Parathyroid adenoma (tissue), 2 donors: ENCODE data around the gene TANC2.

Experiments used
- H2AFZ ChIP-seq: fragments of 300-600 bp; sonication (generic); one replicate; pipeline ENCODE4 v1.7.0; 2017; ENCODE audit warnings: antibody characterized with exemption, mild to moderate bottlenecking
- H3K27ac ChIP-seq: fragments of 300-600 bp; sonication (generic); one replicate; pipeline ENCODE4 v1.7.0; 2017
- H3K27me3 ChIP-seq: fragments of 300-600 bp; sonication (generic); one replicate; pipeline ENCODE4 v1.7.0; 2017; ENCODE audit warnings: low read length; ENCODE audit not compliant: control insufficient read depth, insufficient read depth
- H3K36me3 ChIP-seq: fragments of 300-600 bp; sonication (generic); one replicate; pipeline ENCODE4 v1.7.0; 2017; ENCODE audit warnings: low read length; ENCODE audit not compliant: control insufficient read depth, insufficient read depth
- H3K4me1 ChIP-seq: fragments of 300-600 bp; sonication (generic); one replicate; pipeline ENCODE4 v1.7.0; 2017; ENCODE audit warnings: control low read depth
- H3K4me2 ChIP-seq: fragments of 300-600 bp; sonication (generic); one replicate; pipeline ENCODE4 v1.7.0; 2017; ENCODE audit warnings: low read length
- H3K4me3 ChIP-seq: fragments of 300-600 bp; sonication (generic); one replicate; pipeline ENCODE4 v1.7.0; 2017; ENCODE audit warnings: low read depth, low read length
- H3K79me2 ChIP-seq: fragments of 300-600 bp; sonication (generic); one replicate; pipeline ENCODE4 v1.7.0; 2017; ENCODE audit warnings: control low read depth
- H3K9ac ChIP-seq: fragments of 300-600 bp; sonication (generic); one replicate; pipeline ENCODE4 v1.7.0; 2017; ENCODE audit warnings: mild to moderate bottlenecking
- H3K9me3 ChIP-seq: fragments of 300-600 bp; sonication (generic); one replicate; pipeline ENCODE4 v1.7.0; 2017; ENCODE audit warnings: low read length; ENCODE audit not compliant: control insufficient read depth
- CTCF ChIP-seq: fragments of 300-600 bp; sonication (generic); IDR thresholded peaks from one replicate; pipeline ENCODE4 v1.7.0; 2017; ENCODE audit warnings: antibody characterized with exemption, mild to moderate bottlenecking
- donor health status: primary hyperparathyroidism.

TANC2 gene

GRCh38 chr17:62941358-62941991 is 24.6 kb upstream of the TANC2 start:
- H3K36me3 ChIP-seq: no peaks in the 10 kb centered on the region
- H3K9me3 ChIP-seq: no peaks in the 10 kb centered on the region
- no peak for TF ChIP-seq CTCF
- no peak overlapping the region for H3K4me2 ChIP-seq
- H3K9ac ChIP-seq: no peak overlapping the region
- H3K27me3 ChIP-seq: no peaks in the 10 kb centered on the region
- H3K79me2 ChIP-seq: no peaks in the 10 kb centered on the region
- no peak overlapping the region for H2AFZ ChIP-seq
- H3K27ac ChIP-seq: no peak overlapping the region
- no peak overlapping the region for H3K4me3 ChIP-seq
- H3K4me1 ChIP-seq: no peaks in the 10 kb centered on the region

GRCh38 chr17:62948370-62948769 is 17.7 kb upstream of the TANC2 start:
- no peak overlapping the region for H3K4me3 ChIP-seq
- H3K4me2 ChIP-seq: no peak overlapping the region
- no peaks in the 10 kb centered on the region for H3K4me1 ChIP-seq
- no peaks in the 10 kb centered on the region for H3K36me3 ChIP-seq
- no peaks in the 10 kb centered on the region for H3K9me3 ChIP-seq
- no peaks in the 10 kb centered on the region for H3K27me3 ChIP-seq
- H3K79me2 ChIP-seq: no peaks in the 10 kb centered on the region
- TF ChIP-seq CTCF: no peak
- no peak overlapping the region for H3K9ac ChIP-seq
- no peak overlapping the region for H3K27ac ChIP-seq
- no peak overlapping the region for H2AFZ ChIP-seq

GRCh38 chr17:62949036-62949435 is 17.0 kb upstream of the TANC2 start:
- no peaks in the 10 kb centered on the region for H3K9me3 ChIP-seq
- no peak overlapping the region for H3K9ac ChIP-seq
- no peaks in the 10 kb centered on the region for H3K36me3 ChIP-seq
- H3K4me2 ChIP-seq: no peak overlapping the region
- H3K27ac ChIP-seq: no peak overlapping the region
- TF ChIP-seq CTCF: no peak
- H3K27me3 ChIP-seq: no peaks in the 10 kb centered on the region
- no peak overlapping the region for H3K4me3 ChIP-seq
- no peaks in the 10 kb centered on the region for H3K79me2 ChIP-seq
- no peak overlapping the region for H2AFZ ChIP-seq
- H3K4me1 ChIP-seq: no peaks in the 10 kb centered on the region

- Histone ChIP-seq H3K27ac (no peak overlapping the region), H3K27me3 (no peaks in the 10 kb centered on the region), H3K36me3 (no peaks in the 10 kb centered on the region), H2AFZ (no peak overlapping the region), H3K9me3 (no peaks in the 10 kb centered on the region), H3K4me3 (no peak overlapping the region), H3K4me2 (no peak overlapping the region), H3K9ac (no peak overlapping the region), H3K4me1 (no peaks in the 10 kb centered on the region), H3K79me2 (no peaks in the 10 kb centered on the region)
- no peak for TF ChIP-seq CTCF
Observed at GRCh38 chr17:62950067-62950466, 16.0 kb upstream of the TANC2 start.

- Histone ChIP-seq H3K4me3 (no peak overlapping the region), H3K9me3 (no peaks in the 10 kb centered on the region), H3K27me3 (no peaks in the 10 kb centered on the region), H3K4me1 (no peaks in the 10 kb centered on the region), H3K4me2 (no peak overlapping the region), H2AFZ (no peak overlapping the region), H3K27ac (no peak overlapping the region), H3K9ac (no peak overlapping the region), H3K79me2 (no peaks in the 10 kb centered on the region), H3K36me3 (no peaks in the 10 kb centered on the region)
- no peak for TF ChIP-seq CTCF
Observed at GRCh38 chr17:62955841-62956352, 10.1 kb upstream of the TANC2 start.
